Omental fat pad (tissue), 4 donors: ENCODE data around the gene CC2D2B. TPM values are rescaled to one million over a fixed set of nuclear protein-coding genes. Genes with fewer than 3 reads are reported as not detected.
"Not testable (repeated sequence)": the region's sequence is repeated elsewhere in the genome, so short reads cannot be mapped to it uniquely, and the experiment has no call there.

Source experiments
- ATAC-seq: fragments of 150-250 bp; one replicate; pipeline ENCODE4 v1.9.1; 2016; ENCODE audit warnings: mild to moderate bottlenecking, moderate library complexity; ENCODE audit not compliant: low FRiP score
- DNase-seq: peaks from one replicate; pipeline ENCODE4 v3.0.0-alpha.2; 2019; ENCODE audit warnings: low spot score
- total RNA-seq, 4 donors: library from RNA; depleted of rRNA; stranded (reverse); fragments of >200 nt; gene quantifications; one replicate each; pipeline ENCODE4 v1.1.0, GENCODE V29; 2016
- TF ChIP-seq, protein P1 (sequence below), 3 donors: fragments of 450-650 bp; IDR thresholded peaks; one replicate each; pipeline ENCODE4 v1.5.1; 2016 to 2017; ENCODE audit warnings: antibody characterized with exemption in 3 of 3, mild to moderate bottlenecking in 3 of 3, moderate library complexity in 2 of 3

Gene CC2D2B
- total RNA-seq, 4 donors from 2014 or later = 0.56 to 2.9 (median 1.9) TPM

DNA sequence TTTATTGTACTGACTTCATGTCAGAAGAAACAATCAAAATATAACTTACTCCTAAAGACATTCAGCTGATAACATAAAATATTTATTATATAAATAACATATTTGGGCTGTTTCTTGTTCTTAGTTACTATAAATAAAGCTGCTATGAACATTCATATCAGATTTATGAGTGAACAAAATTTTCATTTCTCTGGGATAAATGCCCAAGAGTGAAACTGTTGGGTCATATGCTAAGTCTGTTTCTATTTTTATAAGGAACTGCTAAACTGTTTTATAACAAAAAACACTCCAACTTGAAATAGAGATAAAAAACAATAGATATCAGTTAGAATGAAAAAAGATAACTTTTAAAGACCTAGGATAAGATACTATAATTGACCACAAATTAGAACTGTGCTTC is 26.5 kb upstream of the CC2D2B start:
- TF ChIP-seq, protein P1, sequence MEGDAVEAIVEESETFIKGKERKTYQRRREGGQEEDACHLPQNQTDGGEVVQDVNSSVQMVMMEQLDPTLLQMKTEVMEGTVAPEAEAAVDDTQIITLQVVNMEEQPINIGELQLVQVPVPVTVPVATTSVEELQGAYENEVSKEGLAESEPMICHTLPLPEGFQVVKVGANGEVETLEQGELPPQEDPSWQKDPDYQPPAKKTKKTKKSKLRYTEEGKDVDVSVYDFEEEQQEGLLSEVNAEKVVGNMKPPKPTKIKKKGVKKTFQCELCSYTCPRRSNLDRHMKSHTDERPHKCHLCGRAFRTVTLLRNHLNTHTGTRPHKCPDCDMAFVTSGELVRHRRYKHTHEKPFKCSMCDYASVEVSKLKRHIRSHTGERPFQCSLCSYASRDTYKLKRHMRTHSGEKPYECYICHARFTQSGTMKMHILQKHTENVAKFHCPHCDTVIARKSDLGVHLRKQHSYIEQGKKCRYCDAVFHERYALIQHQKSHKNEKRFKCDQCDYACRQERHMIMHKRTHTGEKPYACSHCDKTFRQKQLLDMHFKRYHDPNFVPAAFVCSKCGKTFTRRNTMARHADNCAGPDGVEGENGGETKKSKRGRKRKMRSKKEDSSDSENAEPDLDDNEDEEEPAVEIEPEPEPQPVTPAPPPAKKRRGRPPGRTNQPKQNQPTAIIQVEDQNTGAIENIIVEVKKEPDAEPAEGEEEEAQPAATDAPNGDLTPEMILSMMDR (IDR thresholded peaks at IDR 0.05) = no peak
- ATAC-seq (no peak), DNase-seq (no peak)

- ATAC-seq = no peak
- no peak for DNase-seq
- TF ChIP-seq, protein P1 (IDR thresholded peaks at IDR 0.05) = no peak
These were observed 17.9 kb upstream of the CC2D2B start for GRCh38 chr10:95889830-95890229.

DNA sequence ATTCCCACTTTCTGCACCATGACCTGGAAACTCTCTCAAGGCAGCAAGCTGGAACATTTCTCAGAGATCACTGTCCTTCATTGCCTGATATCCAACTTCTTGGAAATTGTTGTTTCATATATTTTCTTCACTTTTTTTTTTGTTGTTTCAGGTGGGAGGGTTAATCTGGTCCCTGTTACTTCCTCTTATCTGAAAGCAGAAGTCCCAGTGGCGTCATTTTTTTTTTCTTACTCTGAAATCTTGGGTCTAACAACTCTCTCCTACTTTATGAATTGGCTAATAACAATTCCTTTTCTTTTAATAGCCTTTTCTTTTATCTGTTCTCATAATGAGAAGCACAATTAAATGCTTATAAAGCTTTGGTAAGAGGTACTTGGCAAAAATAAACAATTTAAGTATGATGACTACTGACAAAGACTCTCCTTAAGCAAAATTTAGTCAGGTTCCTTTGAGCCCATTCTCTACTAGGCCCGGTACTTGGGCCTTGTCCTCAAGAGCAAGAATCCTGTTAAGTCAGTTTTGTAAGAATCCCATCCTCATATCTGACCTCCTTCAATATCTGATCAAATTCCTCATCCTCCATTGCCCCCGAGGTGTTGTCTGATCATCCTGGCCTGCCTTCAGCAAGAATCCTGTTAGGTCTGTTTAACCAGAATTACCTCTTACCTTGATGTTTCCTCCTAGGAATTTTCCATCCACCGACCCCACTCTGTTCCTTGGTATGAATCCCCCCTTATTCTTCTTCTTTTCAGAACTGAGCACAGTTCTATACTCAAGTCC is 11.5 kb upstream of the CC2D2B start:
- ATAC-seq (no peak), DNase-seq (no peak)
- TF ChIP-seq, protein P1 (IDR thresholded peaks at IDR 0.05) = no peak

DNA sequence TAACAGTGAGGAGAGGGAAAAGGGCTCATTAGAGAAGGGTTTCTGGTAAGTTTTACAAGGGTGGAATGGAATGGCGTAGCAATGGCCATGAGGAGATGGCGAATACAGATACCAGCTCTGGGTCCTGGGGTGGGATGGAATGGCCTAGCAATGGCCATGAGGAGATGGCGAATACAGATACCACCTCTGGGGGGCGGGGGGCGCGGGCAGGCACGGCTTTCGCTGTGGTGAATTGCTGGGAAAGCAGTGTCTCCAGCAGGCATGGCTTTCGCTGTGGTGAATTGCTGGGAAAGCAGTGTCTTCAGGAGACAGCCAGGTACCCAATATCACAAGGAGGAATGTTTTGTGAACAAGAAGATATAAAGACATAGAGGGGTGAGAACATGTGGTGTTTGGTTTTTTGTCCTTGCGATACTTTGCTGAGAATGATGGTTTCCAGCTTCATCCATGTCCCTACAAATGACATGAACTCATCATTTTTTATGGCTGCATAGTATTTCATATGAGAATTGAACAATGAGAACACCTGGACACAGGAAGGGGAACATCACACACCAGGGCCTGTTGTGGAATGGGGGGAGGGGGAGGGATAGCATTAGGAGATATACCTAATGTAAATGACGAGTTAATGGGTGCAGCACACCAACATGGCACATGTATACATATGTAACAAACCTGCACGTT is 1.7 kb upstream of the CC2D2B start:
- DNase-seq, ATAC-seq: not testable (repeated sequence)

- peak; percentile 24 for DNase-seq
- peak; percentile 41 for ATAC-seq
- TF ChIP-seq, protein P1 (IDR thresholded peaks at IDR 0.05) = no peak
These were observed 909 bp upstream of the CC2D2B start for GRCh38 chr10:95906677-95907455.

DNA sequence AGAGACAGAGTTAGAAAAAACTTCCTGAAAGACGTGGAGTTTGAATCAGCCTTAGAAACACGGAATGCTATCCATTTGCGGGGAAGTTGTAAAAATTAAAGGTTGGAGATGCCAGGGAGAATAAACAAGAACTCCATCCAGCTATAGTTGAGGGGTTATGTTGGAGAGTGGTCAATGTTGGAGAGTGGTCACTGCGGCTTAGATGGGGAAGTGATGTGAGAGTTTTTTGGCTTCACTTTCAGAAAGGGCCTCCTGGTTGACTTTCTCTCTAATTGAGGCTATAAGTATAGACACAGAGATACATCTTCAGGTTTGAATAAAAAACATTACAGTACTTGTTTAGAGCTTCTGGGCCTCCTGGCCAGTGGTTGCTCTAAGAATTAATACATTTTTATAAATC is 675 bp downstream of the CC2D2B start:
- no peak for DNase-seq
- no peak for ATAC-seq
- TF ChIP-seq, protein P1 (IDR thresholded peaks at IDR 0.05) = no peak

DNA sequence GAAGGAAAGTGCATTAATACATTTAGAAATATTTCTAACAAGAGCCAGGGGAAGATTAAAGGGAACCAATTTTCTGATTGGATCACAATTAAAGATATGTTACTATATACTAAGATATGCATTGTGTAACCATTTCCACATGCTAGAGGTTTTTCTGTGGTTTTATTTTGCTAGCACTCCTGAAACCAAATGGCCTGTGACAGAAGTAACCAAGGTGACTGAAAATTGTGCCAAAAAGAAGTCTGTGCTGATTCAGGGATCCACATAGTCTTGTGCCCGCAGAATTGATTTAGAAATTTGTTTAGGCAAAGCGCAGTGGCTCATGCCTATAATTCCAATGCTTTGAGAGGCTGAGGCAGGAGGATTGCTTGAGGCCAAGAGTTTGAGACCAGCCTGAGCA is 1.8 kb downstream of the CC2D2B start:
- no peak for DNase-seq
- ATAC-seq = no peak
- TF ChIP-seq, protein P1 (IDR thresholded peaks at IDR 0.05) = no peak

GRCh38 chr10:95916039-95916438 is 8.3 kb downstream of the CC2D2B start:
- not testable (repeated sequence) for ATAC-seq, DNase-seq
